Colonic mucosa (tissue), 4 donors: ENCODE results near the gene MOGAT2. TPM values are rescaled to one million over a fixed set of nuclear protein-coding genes. Genes with fewer than 3 reads are reported as not detected.
"Not testable (repeated sequence)": the region's sequence is repeated elsewhere in the genome, so short reads cannot be mapped to it uniquely, and the experiment has no call there.

Experiments used
- DNase-seq: peaks from one replicate; pipeline ENCODE4 v3.0.0-alpha.2; 2020
- H3K27ac ChIP-seq: fragments of 200-600 bp; one replicate; pipeline ENCODE4 v1.8.0; 2021
- H3K27me3 ChIP-seq: fragments of 200-600 bp; one replicate; pipeline ENCODE4 v1.8.0; 2021
- H3K36me3 ChIP-seq: fragments of 200-600 bp; one replicate; pipeline ENCODE4 v1.8.0; 2021
- H3K4me1 ChIP-seq: fragments of 200-600 bp; one replicate; pipeline ENCODE4 v1.8.0; 2021; ENCODE audit warnings: mild to moderate bottlenecking
- H3K4me3 ChIP-seq: fragments of 200-600 bp; one replicate; pipeline ENCODE4 v1.8.0; 2021
- H3K9ac ChIP-seq, 2 donors: one replicate each; pipeline ENCODE4 v1.7.0; 2013; ENCODE audit warnings: control low read depth in 2 of 2, low read depth in 2 of 2, low read length in 2 of 2
- H3K9me3 ChIP-seq: fragments of 200-600 bp; one replicate; pipeline ENCODE4 v1.8.0; 2021
- CTCF ChIP-seq: fragments of 200-600 bp; IDR thresholded peaks from one replicate; pipeline ENCODE4 v1.8.0; 2022; ENCODE audit warnings: antibody characterized with exemption, mild to moderate bottlenecking
- intact Hi-C: fragments of 100-400 bp; cut with DNase I; formaldehyde crosslinking; loops from one replicate; pipeline ENCODE4 v1.14.1; 2022
- total RNA-seq, 2 donors: library from RNA; stranded (reverse); fragmentation: NEBNext Ultra II Directional in 1 of 2; extraction: Animal tissue kit (Norgen Biotek cat#: 25700) in 1 of 2; gene quantifications; one replicate each; pipeline ENCODE4 v1.2.1, GENCODE V29; 2021
- donor health status: healthy.
- donor health status: DM: no; HTN: no; CAD: no.
- donor health status: DM: no; HTN: no; CAD: no.

The MOGAT2 gene
- total RNA-seq, 2 donors from 2014 or later, result 168 to 211 TPM

GRCh38 chr11:75678620-75679259, 38.9 kb upstream of the MOGAT2 start:
- Histone ChIP-seq H3K27me3 (no peaks in the 10 kb centered on the region), H3K4me3 (no peak overlapping the region), H3K36me3 (no peaks in the 10 kb centered on the region), H3K4me1 (no peaks in the 10 kb centered on the region), H3K27ac (no peak overlapping the region), H3K9ac (no peak overlapping the region), H3K9me3 (no peaks in the 10 kb centered on the region)
- intact Hi-C loops, result no loop called here
- no peak for DNase-seq
- no peak for TF ChIP-seq CTCF

- Histone ChIP-seq H3K9ac (no peak overlapping the region), H3K36me3 (no peaks in the 10 kb centered on the region), H3K27ac (no peak overlapping the region), H3K9me3 (no peaks in the 10 kb centered on the region), H3K4me1 (no peaks in the 10 kb centered on the region), H3K4me3 (no peak overlapping the region), H3K27me3 (no peaks in the 10 kb centered on the region)
- intact Hi-C loops, result no loop called here
- no peak for TF ChIP-seq CTCF
- no peak for DNase-seq
Measured at GRCh38 chr11:75679566-75679965, 38.1 kb upstream of the MOGAT2 start.

GRCh38 chr11:75683856-75684255, 33.8 kb upstream of the MOGAT2 start:
- DNase-seq, result not testable (repeated sequence)

DNA sequence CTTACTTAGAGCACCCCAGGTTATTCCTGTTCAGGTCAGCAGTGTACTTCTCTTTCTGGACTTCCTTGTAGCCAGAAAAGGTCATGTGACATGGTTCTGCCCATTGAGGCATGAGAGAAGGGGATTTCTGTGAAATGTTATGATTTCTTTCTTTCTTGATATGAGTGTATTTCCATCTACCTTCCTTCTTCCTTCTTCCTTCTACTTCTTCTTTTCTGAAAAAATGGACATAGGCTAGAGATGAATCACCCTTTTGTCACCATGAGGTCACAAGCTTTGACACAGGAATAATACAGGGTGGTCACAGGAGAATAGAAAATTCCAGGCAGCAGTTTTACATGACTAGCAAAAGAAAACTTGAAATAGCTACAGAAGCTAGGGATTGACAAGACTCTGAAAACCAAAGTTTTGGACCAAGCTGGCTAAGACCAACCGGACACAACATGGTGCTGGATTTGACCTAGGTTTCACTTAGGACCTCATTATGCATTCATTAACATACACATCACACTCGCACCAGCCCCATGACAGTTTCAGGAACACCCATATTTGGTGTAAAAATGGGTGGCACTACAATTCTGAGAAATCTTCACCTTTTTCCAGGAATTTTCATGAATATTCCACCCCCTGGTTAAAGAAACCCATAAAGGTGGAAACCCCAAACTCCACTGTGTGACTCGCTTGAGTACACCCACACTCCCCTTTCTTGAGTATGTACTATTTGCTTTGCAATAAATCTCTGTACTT, 27.6 kb upstream of the MOGAT2 start:
- TF ChIP-seq CTCF, result no peak
- Histone ChIP-seq H3K4me1 (no peaks in the 10 kb centered on the region), H3K9ac (no peak overlapping the region), H3K36me3 (no peaks in the 10 kb centered on the region), H3K27me3 (no peaks in the 10 kb centered on the region), H3K4me3 (no peak overlapping the region), H3K9me3 (no peaks in the 10 kb centered on the region), H3K27ac (no peak overlapping the region)
- no peak for DNase-seq
- intact Hi-C loops, result no loop called here

More at GRCh38 chr11:75683856-75684255, 33.8 kb upstream of the MOGAT2 start:
- H3K4me1 ChIP-seq, H3K27me3 ChIP-seq, H3K4me3 ChIP-seq, H3K27ac ChIP-seq, H3K9ac ChIP-seq, H3K36me3 ChIP-seq, intact Hi-C loops, H3K9me3 ChIP-seq: not testable (repeated sequence)

- no peaks in the 10 kb centered on the region for H3K4me1 ChIP-seq
- intact Hi-C loops, result no loop called here
- no peak overlapping the region for H3K9ac ChIP-seq
- DNase-seq, result no peak
- H3K36me3 ChIP-seq, result no peaks in the 10 kb centered on the region
- no peak overlapping the region for H3K27ac ChIP-seq
- no peaks in the 10 kb centered on the region for H3K27me3 ChIP-seq
- H3K4me3 ChIP-seq, result no peak overlapping the region
- H3K9me3 ChIP-seq, result no peaks in the 10 kb centered on the region
- no peak for TF ChIP-seq CTCF
Measured at GRCh38 chr11:75691804-75692203, 25.8 kb upstream of the MOGAT2 start.
